GM21529 (cell line): ENCODE measurements around the gene OSCAR.

Source experiments
- ATAC-seq: cut with Tn5 transposase; IDR thresholded peaks from one replicate; pipeline ENCODE4 v1.9.1; 2021; ENCODE audit not compliant: unreplicated experiment

Gene OSCAR

DNA sequence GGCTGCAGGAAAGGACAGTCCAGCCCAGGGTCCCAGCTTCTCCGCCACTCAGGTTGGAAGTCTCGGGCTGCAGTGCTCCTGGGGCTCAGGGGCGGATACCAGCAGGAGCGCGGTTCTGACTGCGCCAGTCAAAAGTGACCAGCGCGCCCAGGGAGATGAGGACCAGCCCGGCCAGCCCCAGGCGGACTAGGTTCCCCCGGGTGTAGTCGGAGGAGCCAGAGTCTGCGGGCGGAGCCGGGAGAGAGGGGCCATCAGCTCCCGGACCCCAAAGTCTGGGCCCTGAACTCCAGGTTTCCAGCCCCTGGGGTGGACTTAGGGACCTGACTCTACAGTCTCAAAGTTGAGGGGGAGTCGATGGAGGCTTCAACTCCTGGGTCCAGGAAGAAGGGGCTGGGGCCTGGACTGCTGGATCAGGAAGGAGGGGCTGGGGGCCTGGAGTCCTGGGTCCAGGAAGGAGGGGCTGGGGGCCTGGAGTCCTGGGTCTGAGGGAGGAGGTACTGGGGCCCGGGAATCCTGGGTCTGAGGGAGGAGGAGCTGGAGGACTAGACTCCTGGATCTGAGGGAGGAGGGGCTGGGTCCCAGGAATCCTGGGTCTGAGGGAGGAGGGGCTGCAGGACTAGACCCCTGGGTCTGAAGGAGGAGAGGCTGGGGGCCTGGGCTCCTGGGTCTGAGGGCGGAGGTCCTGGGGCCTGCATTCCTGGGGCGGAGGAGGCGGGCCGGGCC lies 5.3 kb downstream of the OSCAR start:
- ATAC-seq = no peak

DNA sequence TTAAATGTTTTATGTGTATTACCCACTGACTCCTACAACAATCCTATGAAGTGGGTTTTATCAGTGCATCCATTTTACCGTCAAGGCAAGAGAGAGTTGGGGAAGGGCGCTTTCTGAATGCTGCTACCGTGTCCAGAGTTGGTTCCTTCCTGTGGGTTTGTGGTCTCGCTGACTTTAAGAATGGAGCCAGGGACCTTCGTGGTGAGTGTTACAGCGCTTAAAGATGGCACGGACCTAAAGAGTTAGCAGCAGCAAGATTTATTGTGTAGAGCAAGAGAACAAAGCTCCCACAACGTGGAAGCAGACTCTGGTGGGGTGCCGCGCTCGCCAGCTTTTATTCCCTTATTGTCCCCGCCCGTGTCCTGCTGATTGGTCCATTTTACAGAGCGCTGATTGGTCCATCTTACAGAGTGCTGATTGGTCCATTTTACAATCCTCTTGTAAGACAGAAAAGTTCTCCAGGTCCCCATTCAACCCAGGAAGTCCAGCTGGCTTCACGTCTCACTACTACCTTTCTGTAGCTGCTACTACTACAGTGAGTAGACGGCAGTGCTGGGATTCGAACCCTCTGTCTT lies 6.1 kb downstream of the OSCAR start:
- ATAC-seq = no peak

DNA sequence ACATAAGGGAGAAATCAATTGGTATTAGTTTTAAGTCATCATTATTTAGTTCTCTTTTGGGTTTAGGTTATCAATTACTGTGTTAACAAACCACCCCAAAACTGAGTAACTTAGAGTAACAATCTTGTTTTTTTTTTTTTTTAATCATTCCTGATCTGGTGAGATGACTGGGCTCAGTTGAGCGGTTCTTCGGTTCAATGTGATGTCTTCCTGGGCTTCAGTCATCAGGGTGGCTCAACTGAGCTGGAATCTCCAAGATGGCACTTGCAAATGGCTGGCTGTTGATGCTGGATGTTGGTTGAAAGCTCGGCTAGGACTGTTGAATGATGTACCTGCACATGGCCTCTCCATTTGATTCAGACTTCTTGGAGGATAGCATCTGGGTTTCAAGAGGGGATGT lies 16.2 kb downstream of the OSCAR start:
- no peak for ATAC-seq

DNA sequence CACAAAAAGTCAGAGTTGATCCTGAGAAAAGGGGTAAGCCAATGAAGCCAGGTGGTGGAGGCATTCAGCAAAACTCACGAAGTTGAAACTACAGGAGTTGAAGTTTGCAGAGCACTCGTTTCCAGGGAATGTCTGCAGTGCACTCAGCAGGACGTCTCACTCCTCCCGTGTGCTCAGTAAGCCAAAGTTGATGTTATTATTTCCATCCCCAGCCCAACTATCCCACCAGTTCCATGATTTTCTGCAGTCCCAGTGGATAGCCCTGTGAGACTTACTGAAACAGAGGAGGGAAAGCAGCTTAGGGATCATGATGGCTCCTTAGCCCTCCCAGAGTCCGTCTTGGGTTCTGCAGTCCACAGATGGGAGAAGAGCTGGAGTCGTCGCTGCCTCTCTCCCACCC lies 19.6 kb downstream of the OSCAR start, which contains the start of gene TARM1:
TSS of gene TARM1 (minus strand) at position 334 of the 400 bp plus-strand sequence. CDS start at position 309, 25 bp downstream.
- no peak for ATAC-seq

DNA sequence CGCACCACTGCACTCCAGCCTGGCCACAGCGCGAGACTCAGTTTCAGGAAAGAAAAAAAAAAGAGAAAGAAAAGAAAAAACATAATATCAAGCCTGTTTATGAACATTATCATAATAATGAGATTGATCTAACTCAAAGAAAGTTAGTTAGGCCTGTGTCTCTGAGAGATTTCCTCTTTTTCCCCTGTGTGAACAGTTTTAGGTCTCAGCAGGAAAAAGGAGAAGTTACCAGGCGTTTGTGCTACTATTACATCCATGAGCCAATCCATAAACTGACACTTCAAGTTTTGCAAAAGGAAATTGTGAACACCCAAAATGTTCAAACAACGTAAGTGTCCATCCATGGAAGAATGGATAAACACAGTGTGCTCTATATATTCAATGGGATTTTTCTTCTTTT lies 23.3 kb downstream of the OSCAR start:
- no peak for ATAC-seq

DNA sequence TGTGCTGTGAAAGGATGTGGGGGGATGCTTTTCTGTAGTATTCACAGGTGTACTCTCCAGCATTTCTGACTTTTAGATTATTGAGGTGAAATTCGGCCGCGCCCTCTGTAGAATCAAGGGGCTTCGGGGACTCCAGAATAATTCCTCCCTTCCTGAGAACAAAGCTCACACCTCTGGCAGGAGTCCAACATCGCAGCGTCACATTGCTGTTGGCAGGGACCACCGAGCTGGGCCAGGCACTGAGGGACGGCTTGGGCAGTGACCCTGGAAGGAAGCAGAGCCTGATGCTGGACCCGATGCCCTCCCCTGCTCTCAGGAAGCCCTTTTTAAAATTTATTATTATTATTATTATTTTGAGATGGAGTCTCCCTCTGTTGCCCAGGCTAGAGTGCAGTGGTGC lies 25.8 kb downstream of the OSCAR start:
- no peak for ATAC-seq

DNA sequence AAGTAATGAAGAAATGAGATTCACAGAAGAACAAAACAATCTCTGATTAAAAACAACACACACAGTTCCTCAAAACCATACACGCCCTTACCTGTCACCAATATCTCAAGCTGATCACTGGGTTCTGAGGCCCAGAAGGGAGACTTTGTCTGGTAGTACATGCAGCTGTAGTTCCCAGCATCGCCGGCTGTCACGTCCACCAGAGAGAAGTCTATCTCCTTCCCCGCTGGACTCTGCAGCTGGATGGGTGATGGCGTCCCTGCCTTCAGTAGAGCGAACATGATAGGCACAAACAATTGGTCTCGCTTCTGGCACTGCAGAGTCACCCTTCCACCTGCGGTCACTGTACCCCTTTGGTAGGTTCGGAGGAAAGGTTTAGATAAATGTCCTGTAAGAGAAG lies 26.8 kb downstream of the OSCAR start:
- ATAC-seq = no peak

DNA sequence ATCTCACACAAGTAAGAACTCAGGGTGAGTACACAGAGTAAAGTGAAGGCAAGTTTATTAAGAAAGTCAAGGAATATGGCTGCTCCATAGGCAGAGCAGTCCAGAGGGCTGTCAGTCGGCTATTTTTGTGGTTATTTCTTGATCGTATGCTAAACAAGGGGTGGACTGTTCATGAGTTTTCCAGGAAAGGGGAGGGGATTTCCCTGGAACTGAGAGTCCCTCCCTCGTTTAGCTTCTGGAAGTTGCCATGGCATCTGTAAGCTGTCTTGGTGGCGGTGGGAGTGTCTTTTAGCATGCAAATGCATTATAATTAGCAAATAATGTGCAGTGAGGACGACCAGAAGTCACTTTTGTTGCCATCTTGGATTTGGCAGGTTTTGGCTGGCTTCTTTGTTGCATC lies 31.1 kb downstream of the OSCAR start:
- ATAC-seq = no peak

DNA sequence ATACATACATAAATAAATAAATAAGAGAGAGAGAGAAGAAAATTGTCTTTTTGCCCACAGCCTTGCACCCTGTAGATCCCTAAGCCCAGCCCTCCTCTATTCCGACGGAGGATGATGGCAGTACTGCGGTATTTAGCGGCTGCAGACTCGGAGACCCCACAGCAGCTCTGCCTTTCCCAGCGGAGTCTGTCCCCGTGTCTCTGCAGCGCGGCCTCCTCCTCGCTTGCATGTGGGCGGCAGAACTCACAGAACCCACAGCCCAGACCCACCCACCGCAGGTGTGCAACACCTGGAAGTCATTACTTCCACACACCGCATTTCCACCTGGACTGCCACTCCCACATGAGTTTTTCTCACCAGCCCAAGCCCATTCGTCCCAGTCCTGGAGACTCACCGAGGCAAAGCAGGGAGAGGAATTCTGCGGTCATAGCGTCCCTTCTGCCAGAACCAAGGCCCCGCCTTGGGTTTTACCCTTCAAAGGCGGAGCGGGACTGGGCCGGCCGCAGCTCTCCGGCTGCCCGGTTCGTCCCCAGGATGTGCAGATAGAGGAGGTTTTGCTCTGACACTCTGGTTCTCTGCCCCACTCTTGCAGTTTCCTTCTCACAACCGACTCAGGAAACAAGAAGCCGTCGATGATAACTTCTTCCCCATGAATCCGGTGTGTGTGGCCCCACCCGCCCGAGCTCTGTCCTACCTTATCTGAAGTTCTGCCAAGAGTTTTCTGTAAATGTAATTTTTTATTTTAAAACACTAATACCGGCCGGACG lies 37.1 kb downstream of the OSCAR start, which contains the start of gene VSTM1:
TSS of gene VSTM1 (minus strand) at position 548 of the 767 bp plus-strand sequence. CDS start at position 428, 120 bp downstream.
- ATAC-seq = no peak

DNA sequence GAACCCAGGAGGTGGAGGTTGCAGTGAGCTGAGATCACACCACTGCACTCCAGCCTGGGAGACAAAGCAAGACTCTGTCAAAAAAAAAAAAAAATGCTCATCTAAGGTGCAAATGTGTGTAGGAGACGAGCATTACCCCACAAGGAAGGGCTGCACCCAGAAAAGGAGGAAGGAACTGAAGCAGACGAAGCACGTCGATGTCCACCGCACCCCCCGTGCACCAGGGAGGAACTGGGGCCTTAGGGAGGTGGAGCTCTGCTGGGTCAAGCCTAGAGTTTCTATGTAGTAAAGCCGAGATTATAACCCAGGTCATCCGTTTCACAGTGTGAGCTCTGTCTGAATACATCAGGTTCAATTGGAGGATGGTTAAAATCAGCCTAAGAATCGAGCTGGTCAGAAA lies 38.0 kb downstream of the OSCAR start:
- ATAC-seq = no peak

DNA sequence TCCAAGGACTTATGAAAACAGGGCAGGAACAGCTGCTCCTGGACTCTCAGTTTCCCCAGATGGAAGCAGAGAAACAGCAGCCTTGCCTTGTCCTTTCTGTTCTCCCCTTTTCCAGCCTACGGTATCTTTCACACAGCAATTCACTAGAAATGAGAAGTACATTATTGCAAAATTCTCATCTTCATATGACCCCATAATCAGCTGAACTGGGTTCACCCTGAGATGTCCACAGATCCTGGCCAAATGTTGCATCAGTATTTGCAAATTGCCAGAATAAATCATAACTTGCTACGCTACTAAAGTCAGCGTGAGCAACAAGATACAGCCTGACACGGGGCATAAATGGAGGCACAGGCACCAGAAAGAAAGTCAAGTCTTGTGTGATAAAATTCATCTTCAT lies 53.0 kb downstream of the OSCAR start:
- ATAC-seq = no peak

DNA sequence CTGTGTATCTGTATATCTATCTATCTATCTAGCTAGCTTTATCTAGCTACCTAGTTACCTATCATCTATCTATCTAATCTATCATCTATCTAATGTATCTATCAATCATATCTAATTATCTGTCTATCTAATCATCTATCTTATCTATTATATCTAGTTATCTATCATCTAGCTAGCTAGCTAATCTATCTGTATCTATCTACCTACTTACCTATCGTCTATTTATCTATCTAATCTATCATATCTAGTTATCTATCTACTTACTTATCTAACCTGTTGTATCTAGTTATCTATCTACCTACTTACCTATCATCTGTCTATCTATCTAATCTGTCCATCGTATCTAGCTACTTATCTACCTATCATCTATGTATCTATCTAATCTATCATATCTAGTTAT lies 54.8 kb downstream of the OSCAR start:
- ATAC-seq = no peak
